Measurements from ENCODE around the gene PARP4.

Gene PARP4

DNA sequence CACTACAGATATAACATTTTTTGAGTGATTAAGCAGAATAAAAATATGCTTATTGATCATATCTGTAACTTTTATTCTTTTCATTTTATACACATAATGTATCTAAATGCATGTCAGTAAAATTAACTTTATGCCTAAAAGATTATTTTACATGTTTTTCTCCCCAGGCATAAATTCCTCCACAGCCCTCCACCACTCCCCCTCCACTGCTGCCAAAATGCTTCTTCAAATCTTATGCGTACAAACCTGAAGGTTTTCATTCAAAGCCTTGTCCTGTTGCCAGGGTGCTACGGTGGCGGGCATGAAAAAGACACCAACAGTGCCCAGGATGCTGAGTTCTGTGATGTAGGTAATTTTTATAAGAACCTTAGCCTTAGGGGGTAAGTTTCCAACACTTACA, 52.9 kb downstream of the PARP4 start:
- TF ChIP-seq, protein P1, sequence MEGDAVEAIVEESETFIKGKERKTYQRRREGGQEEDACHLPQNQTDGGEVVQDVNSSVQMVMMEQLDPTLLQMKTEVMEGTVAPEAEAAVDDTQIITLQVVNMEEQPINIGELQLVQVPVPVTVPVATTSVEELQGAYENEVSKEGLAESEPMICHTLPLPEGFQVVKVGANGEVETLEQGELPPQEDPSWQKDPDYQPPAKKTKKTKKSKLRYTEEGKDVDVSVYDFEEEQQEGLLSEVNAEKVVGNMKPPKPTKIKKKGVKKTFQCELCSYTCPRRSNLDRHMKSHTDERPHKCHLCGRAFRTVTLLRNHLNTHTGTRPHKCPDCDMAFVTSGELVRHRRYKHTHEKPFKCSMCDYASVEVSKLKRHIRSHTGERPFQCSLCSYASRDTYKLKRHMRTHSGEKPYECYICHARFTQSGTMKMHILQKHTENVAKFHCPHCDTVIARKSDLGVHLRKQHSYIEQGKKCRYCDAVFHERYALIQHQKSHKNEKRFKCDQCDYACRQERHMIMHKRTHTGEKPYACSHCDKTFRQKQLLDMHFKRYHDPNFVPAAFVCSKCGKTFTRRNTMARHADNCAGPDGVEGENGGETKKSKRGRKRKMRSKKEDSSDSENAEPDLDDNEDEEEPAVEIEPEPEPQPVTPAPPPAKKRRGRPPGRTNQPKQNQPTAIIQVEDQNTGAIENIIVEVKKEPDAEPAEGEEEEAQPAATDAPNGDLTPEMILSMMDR (IDR thresholded peaks at IDR 0.05) = no peak
- Histone ChIP-seq H3K9me3 (no peaks in the 10 kb centered on the region), H3K4me3 (ENCODE audit: low read depth in 1 of 2, low read length in 1 of 2) (no peak overlapping the region), H3K27me3 (no peaks in the 10 kb centered on the region), H3K36me3 (peaks cover 80% of the 10 kb centered on the region), H3K27ac (no peak overlapping the region), H3K4me1 (ENCODE audit: control insufficient read depth in 1 of 2, insufficient read depth in 1 of 2, low read depth in 1 of 2, low read length in 1 of 2) (no peaks in the 10 kb centered on the region)

DNA sequence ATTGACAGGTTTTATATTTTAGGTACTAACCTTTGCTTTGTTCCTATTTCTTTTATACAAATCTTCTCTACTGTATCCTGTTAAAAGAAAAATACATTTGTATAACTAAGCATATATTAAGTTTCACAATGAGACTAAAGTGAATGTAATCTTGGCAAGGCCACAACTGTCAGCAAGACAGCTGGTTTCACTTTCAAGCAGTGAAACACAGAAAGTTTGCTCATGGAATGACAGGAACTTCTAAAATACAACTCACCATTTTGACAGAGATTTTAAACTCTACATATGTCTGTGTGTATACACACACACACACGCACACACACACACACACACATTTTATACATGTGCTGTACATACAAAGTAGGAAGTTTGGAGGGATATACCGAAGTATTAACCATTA, 53.3 kb downstream of the PARP4 start:
- Histone ChIP-seq H3K4me1 (ENCODE audit: control insufficient read depth in 1 of 2, insufficient read depth in 1 of 2, low read depth in 1 of 2, low read length in 1 of 2) (no peaks in the 10 kb centered on the region), H3K9me3 (no peaks in the 10 kb centered on the region), H3K27ac (no peak overlapping the region), H3K27me3 (no peaks in the 10 kb centered on the region), H3K36me3 (peaks cover 85% of the 10 kb centered on the region), H3K4me3 (ENCODE audit: low read depth in 1 of 2, low read length in 1 of 2) (no peak overlapping the region)
- TF ChIP-seq, protein P1 (IDR thresholded peaks at IDR 0.05) = no peak

DNA sequence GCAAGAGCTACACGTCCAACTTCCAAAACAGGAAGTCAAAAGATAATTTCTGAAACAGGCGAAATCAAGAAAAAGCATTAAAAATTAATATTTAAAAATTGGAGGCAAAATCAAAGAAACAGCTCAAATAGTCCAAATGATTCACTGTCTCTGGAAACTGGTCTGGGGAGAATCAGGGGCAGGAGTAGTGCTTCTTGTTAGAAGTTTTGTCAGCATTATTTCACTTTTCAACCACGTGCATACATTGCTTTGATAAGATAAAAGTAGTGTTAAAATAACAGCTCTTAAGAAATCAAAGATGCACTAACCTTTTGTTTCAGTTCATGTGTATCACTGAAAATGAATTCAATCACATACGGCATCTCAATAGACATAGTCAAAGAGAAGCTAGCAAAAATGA, 53.8 kb downstream of the PARP4 start:
- no peaks in the 10 kb centered on the region for H3K4me1 ChIP-seq (ENCODE audit: control insufficient read depth in 1 of 2, insufficient read depth in 1 of 2, low read depth in 1 of 2, low read length in 1 of 2)
- TF ChIP-seq, protein P1 (IDR thresholded peaks at IDR 0.05) = no peak
- no peaks in the 10 kb centered on the region for H3K9me3 ChIP-seq
- H3K36me3 ChIP-seq = peaks cover 90% of the 10 kb centered on the region
- H3K27me3 ChIP-seq = no peaks in the 10 kb centered on the region
- no peak overlapping the region for H3K27ac ChIP-seq
- no peak overlapping the region for H3K4me3 ChIP-seq (ENCODE audit: low read depth in 1 of 2, low read length in 1 of 2)

DNA sequence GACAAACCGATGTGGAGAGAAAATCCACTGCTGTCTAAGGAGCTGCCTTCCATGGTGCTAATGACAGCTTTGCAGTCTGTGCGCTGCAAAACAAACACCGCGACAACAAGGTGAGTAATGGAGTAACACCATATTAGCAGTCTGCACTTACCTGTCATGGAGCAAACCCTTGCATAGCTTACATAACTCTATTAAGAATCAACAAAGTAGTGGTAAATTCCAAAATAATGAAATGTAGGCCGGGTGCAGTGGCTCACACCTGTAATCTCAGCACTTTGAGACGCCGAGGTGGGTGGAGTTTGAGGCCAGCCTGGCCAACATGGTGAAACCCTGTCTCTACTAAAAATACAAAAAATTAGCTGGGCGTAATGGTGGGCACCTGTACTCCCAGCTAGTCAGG, 56.2 kb downstream of the PARP4 start:
- peaks cover 99% of the 10 kb centered on the region for H3K36me3 ChIP-seq
- no peak overlapping the region for H3K27ac ChIP-seq
- H3K9me3 ChIP-seq = no peaks in the 10 kb centered on the region
- no peaks in the 10 kb centered on the region for H3K27me3 ChIP-seq
- H3K4me3 ChIP-seq (ENCODE audit: low read depth in 1 of 2, low read length in 1 of 2) = no peak overlapping the region
- TF ChIP-seq, protein P1 (IDR thresholded peaks at IDR 0.05) = no peak
- H3K4me1 ChIP-seq (ENCODE audit: control insufficient read depth in 1 of 2, insufficient read depth in 1 of 2, low read depth in 1 of 2, low read length in 1 of 2) = no peaks in the 10 kb centered on the region

DNA sequence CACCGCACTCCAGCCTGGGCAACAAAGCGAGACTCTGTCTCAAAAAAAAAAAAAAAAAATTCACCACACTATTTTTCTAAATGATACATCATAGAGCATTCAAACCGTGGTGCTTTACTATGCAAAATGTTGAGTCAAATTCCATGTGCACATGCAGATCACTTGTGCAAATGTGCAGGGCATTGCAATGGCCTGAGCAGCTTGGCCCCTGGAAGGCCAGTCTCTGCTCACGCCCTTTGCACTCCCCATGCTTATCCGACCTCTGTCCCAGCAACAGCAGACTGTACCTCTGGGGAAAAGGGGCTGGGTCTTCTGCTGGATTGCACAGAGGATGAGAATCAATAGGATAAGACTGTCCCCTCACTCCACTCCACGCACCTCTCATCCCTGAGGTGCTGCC, 58.5 kb downstream of the PARP4 start:
- Histone ChIP-seq H3K9me3 (no peaks in the 10 kb centered on the region), H3K4me3 (ENCODE audit: low read depth in 1 of 2, low read length in 1 of 2) (no peak overlapping the region), H3K27me3 (no peaks in the 10 kb centered on the region), H3K27ac (no peak overlapping the region), H3K36me3 (peaks cover 97% of the 10 kb centered on the region), H3K4me1 (ENCODE audit: control insufficient read depth in 1 of 2, insufficient read depth in 1 of 2, low read depth in 1 of 2, low read length in 1 of 2) (no peaks in the 10 kb centered on the region)
- TF ChIP-seq, protein P1 (IDR thresholded peaks at IDR 0.05) = no peak

DNA sequence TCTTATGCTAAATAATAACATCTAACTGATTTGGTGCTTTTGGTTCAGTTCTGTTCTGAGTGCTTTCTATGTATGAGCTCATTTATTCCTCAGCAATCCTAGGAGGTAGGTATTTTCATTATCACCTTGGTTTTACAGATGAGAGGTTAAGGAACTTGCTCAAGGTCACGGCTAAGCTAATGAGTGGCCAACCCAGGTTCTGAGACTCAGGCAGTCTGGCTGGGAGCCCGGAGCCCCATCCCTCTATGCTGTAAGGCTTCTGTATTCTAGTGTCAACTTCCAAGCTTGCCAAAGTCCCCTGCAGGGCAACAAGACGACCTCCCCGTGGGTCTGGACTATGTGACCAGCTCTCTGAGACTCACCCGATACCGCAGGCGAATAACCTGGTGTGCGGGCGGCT, 60.5 kb downstream of the PARP4 start:
- Histone ChIP-seq H3K27ac (no peak overlapping the region), H3K4me1 (ENCODE audit: control insufficient read depth in 1 of 2, insufficient read depth in 1 of 2, low read depth in 1 of 2, low read length in 1 of 2) (no peaks in the 10 kb centered on the region), H3K36me3 (peaks cover 99% of the 10 kb centered on the region), H3K27me3 (no peaks in the 10 kb centered on the region), H3K4me3 (ENCODE audit: low read depth in 1 of 2, low read length in 1 of 2) (no peak overlapping the region), H3K9me3 (no peaks in the 10 kb centered on the region)
- TF ChIP-seq, protein P1 (IDR thresholded peaks at IDR 0.05) = no peak
